HS-5 (cell line): ENCODE measurements around the gene BMP6.

ENCODE experiments used
- DNase-seq: peaks from one replicate; pipeline ENCODE4 v3.0.0-alpha.2; 2012; ENCODE audit warnings: low read depth

The BMP6 gene

DNA sequence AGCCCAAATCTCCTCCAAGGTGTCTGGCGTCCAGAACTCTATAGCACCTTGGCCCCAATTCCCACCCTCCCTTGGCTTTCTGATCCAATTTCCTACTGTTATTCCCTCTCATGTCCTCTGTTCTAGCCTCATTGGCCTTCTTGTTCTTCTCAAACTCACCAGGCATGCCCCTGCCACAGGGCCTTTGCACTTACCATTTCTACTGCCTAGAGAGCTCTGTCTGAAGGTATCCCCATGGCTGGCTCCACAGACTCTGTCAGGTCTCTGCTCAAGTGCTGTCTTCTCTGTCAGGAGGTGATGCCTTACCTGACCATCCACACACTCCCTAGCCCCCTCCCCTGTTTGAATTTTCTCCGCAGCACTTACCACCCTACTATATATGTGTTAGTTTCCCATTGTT is 5.6 kb upstream of the BMP6 start:
- DNase-seq, result no peak

DNA sequence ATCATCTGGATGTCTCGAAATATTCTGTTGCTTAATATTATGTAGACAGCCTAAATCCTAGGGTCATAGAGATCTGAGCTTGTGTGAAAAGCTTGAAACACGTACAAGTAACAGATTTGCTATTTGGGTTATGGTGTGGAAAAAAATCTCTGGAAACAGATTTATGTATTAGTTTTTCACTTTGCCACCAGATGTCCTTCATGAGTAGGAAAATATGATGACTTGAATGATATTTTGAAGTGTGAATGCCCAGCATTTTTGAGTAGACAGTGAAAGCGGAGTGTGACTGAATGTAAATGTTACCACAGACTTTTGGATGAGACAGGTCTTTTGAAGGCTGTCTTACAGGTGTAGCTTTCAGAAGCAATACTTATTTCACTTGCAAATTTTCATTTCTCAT is 4.2 kb upstream of the BMP6 start:
- DNase-seq, result no peak

DNA sequence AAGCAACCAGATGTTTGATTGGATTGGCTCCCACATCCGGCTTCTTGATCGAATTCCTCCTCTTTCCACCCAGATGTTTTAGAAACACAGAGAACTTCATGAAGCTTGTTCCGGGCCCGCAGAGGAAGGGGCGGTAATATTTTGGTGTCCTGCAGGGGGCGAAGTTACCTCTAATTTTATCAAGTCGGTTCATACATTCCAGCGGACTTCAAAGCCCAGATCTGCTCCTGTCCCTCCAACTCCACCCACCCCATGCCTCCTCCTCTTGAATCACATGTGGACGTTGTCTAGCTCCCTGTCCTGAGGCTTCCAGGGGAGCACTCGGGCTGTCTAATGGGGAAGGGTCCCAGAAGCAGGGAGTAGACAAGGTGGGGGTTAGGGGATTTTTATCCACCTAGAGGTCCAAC is 2.9 kb upstream of the BMP6 start:
- no peak for DNase-seq

GRCh38 chr6:7723554-7723953 is 2.3 kb upstream of the BMP6 start:
- DNase-seq, result no peak

DNA sequence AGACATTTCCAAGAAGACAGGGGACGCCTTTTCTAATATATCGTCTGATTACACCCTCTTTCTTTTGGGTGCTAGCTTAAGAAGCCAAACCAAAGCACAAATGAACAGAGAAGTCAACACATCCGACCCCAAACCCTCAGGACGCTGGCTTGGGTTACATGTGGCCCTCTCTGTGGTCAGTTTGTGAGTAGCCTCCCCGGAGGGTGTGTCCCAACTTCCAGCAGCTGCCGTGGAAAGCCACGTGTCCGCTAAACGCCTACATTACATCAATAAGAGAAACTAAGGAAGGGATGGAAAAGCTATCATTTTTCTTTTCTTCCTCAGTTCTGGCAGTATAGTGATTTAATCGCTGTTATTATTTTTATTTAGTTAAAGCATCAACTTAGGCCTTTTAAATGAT is 487 bp upstream of the BMP6 start:
- DNase-seq, result no peak

- DNase-seq, result no peak
Observed at GRCh38 chr6:7726416-7727085, 652 bp downstream of the BMP6 start.

- no peak for DNase-seq
Observed at GRCh38 chr6:7727086-7727945, 1.4 kb downstream of the BMP6 start.

GRCh38 chr6:7727946-7728854 is 2.3 kb downstream of the BMP6 start:
- DNase-seq, result no peak

DNA sequence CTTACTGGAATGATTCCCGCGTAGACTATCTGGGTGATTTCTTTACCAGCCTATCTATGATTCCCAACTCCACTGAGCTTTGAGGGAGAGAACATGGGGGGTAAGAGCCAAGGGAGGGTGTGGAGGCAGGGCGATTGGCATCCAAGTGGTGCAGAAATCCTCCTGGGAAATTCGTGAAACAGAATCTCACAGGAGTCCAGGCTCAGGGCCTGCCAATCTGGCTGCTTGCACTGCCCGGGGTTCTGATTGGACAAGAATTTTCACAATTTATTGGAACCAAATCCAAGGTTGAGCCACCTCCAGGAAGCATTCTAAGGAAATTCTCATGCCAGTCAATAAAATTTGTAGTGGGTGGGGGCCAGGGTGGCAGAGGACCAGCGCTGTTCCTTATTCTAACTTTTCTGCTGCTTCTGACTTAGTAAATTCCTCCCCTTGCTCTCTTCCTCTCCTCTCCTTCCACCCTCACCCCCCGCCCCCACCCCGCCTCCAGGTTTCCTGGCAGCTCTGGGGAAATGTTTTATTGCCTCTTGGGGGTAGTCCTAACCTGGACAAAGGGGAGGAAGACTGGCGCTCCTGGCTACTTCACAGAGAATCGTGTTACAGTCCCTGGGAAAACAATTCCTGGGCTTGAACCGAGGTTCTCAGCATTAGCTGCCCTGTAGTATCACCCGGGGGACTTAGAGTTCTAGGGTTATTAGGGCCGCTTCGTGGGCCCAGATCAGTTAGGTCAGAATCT is 3.1 kb downstream of the BMP6 start:
- DNase-seq, result no peak

GRCh38 chr6:7730001-7730783 is 4.3 kb downstream of the BMP6 start:
- no peak for DNase-seq

DNA sequence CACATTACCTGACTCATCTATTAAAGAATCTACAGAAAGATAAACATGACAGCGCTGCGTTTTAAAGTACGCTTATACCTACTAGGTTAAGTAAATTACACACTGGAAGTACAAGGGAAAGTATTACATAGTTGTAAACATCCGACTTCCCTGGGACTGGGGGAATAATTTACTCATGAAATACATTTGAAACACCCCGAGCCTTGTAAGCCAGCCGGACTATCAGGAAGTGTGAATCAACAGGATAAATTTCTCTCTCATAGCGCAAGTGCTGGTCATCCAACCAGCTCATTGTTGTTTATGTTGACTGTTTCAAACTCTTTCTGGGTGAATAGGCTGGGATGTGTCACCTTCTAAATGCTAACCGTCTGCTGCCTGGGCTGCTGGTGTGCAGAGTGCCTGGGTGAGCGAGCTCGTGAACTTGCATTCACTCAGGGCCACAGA is 4.9 kb downstream of the BMP6 start:
- peak; percentile 89 for DNase-seq

DNA sequence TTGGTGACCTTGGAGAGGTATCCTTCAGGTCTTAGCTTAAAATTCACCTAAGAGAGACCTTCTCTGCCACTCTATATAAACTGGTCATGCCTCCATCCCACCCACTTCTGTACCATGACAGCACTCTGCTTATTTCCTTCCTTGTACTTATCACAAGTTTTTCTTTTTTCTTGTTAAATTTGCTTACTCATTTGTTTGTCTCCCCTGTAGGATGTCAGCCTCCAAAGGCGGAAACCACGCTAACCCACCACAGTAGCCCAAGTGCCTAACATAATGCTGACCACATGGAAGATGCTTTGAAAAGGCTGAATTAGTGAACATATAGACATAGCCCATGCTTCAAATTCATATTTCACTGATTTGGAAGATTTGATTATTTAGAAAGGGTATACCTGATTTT is 5.4 kb downstream of the BMP6 start:
- DNase-seq, result no peak

DNA sequence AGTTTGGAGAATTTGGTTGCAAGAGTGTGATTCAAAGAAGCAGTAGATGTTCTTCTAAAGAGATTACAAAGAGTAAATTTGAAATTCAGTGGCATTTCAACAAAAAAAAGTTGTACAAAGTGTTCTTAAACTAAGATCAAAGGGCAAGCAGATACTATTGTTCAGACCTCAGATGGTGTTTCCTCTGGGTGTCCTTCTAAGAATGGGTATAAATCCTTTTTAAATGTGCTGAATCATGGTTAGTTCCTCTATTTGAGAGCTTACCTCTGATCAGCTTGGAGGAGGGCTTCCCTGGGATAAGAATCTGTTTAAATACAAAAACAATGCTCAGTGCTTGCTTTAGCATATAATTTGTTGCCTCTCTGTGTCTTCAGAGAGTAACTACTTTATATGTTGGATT is 6.3 kb downstream of the BMP6 start:
- no peak for DNase-seq

DNA sequence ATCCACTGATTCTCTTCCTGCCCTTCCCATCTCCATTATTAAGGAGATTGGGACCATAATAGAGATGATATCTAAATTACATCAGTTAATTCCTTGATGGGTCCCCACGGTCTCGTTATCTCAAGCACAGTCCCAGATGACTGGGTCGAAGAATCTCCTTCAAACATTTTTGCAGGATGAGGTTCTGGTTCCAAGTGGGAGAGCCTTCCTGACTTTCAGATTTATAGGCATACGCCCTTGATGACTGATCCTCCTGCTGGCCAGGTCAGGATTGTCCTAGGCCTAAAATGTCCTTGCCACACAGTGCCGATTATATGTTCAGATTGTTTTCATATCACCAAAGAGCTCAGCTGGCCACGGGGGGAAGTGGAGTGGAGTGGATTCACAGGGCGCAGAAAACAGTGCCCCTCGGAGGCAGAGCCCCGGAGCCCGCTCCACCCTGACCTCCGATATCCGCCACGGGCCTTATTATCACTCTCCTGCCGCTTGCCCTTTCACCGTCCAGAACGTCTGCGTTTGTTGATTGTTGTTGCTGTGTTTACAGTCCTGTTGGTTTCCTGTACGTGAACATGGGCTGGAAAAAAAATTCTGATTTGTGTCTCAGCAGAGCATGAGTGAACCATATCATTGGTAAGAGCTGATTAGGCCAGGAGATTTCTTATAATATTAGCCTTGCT is 8.9 kb downstream of the BMP6 start:
- no peak for DNase-seq

GRCh38 chr6:7737106-7737505 is 11.2 kb downstream of the BMP6 start:
- DNase-seq, result no peak

DNA sequence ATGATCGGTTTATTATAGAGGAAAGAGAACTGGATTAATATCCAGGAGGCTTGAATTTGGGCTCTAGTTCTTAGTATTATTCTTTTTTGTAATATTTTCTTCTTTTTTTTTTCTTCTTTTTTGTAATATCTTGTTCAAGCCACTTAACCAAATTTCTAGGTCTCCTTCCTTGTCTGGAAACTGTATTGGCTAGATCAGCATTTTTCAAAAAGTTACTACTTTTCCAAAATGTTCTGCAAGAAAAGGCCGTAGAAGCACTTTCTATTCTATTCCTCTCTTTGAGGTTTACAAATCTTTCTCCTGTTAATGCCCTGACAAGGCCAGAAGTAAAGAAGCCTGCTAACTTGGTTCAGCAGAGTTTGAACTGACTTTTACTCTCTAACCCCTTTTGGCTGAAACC is 12.0 kb downstream of the BMP6 start:
- DNase-seq, result no peak

GRCh38 chr6:7742223-7742785 is 16.4 kb downstream of the BMP6 start:
- no peak for DNase-seq

DNA sequence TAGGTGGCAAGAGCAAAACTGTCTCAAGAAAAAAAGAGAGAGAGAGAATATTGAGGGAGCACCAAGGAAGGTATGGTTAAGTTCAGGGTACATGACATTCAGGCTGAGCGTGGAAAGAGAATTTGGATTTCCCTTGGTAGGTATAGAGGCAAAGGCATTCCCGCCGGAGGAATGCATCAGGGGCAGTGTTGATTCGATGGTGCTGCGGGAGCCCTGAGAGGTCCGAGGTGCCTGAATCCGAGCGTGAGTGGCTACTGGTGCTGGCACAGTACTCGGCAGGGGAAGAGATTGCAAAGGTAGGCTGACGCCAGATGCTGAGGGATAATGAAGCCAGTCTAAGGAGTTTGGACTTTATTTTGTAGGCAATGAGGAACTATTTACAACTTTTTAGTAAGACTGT is 20.0 kb downstream of the BMP6 start:
- DNase-seq, result no peak

GRCh38 chr6:7747016-7747415 is 21.1 kb downstream of the BMP6 start:
- DNase-seq, result no peak

- no peak for DNase-seq
Observed at GRCh38 chr6:7747433-7747832, 21.5 kb downstream of the BMP6 start.
